ENCODE data around the gene LIMS1. TPM values are rescaled to one million over a fixed set of nuclear protein-coding genes. Genes with fewer than 3 reads are reported as not detected.
A peak's percentile ranks its signal among the peaks of the same experiment; 100 is the strongest.
"Not testable (repeated sequence)": the region's sequence is repeated elsewhere in the genome, so short reads cannot be mapped to it uniquely, and the experiment has no call there.

LIMS1 gene
- total RNA-seq, 2 donors from 2014 or later, result 59.8 to 65.2 TPM

GRCh38 chr2:108597105-108597744 lies 63.0 kb downstream of the LIMS1 start:
- DNase-seq; intact Hi-C loops (cut with DNase I): not testable (repeated sequence)
- ATAC-seq, result peak; percentile 18 to 55

GRCh38 chr2:108601199-108601598 lies 66.9 kb downstream of the LIMS1 start:
- intact Hi-C loops (cut with DNase I); ATAC-seq; DNase-seq: not testable (repeated sequence)

- no peak for DNase-seq
- ATAC-seq, result no peak
- intact Hi-C loops (cut with DNase I), result no loop called here
Observed at GRCh38 chr2:108602422-108602821, 68.2 kb downstream of the LIMS1 start.

- no peak for ATAC-seq
- intact Hi-C loops (cut with DNase I), result no loop called here
- no peak for DNase-seq
Observed at GRCh38 chr2:108604196-108604595, 69.9 kb downstream of the LIMS1 start.

GRCh38 chr2:108605947-108606346 lies 71.7 kb downstream of the LIMS1 start:
- DNase-seq, result no peak
- intact Hi-C loops (cut with DNase I), result loop anchor here in 1 of 2 donors (5.0 kb wide), 1 partner anchor 36 kb away; no protein-coding TSS in a partner anchor
- ATAC-seq, result no peak

- DNase-seq (peak; percentile 33), ATAC-seq (peak; percentile 44 to 54)
- intact Hi-C loops (cut with DNase I), result loop anchor here in 1 of 2 donors (5.0 kb wide), 1 partner anchor 34 kb away; no protein-coding TSS in a partner anchor
Observed at GRCh38 chr2:108607706-108608301, 73.5 kb downstream of the LIMS1 start.

GRCh38 chr2:108611021-108611420 lies 76.8 kb downstream of the LIMS1 start:
- ATAC-seq (no peak), DNase-seq (no peak)
- intact Hi-C loops (cut with DNase I), result no loop called here

GRCh38 chr2:108612153-108612513 lies 77.9 kb downstream of the LIMS1 start:
- no peak for DNase-seq
- intact Hi-C loops (cut with DNase I), result no loop called here
- ATAC-seq, result peak in 1 of 2 donors; percentile 48

- DNase-seq (no peak), ATAC-seq (no peak)
- intact Hi-C loops (cut with DNase I), result no loop called here
Observed at GRCh38 chr2:108612514-108613183, 78.4 kb downstream of the LIMS1 start.

- DNase-seq, result no peak
- peak; percentile 31 to 54 for ATAC-seq
- intact Hi-C loops (cut with DNase I), result no loop called here
Observed at GRCh38 chr2:108613261-108614042, 79.2 kb downstream of the LIMS1 start.

- DNase-seq (no peak), ATAC-seq (peak in 1 of 2 donors; percentile 44)
- intact Hi-C loops (cut with DNase I), result no loop called here
Observed at GRCh38 chr2:108614043-108614545, 79.8 kb downstream of the LIMS1 start.

GRCh38 chr2:108614659-108615058 lies 80.4 kb downstream of the LIMS1 start:
- intact Hi-C loops (cut with DNase I), result no loop called here
- DNase-seq (no peak), ATAC-seq (no peak)

- intact Hi-C loops (cut with DNase I), result no loop called here
- DNase-seq (no peak), ATAC-seq (no peak)
Observed at GRCh38 chr2:108615480-108616090, 81.3 kb downstream of the LIMS1 start.

- intact Hi-C loops (cut with DNase I), result no loop called here
- DNase-seq, result no peak
- no peak for ATAC-seq
Observed at GRCh38 chr2:108616318-108616717, 82.0 kb downstream of the LIMS1 start.

GRCh38 chr2:108616751-108617161 lies 82.5 kb downstream of the LIMS1 start:
- ATAC-seq (no peak), DNase-seq (no peak)
- intact Hi-C loops (cut with DNase I), result no loop called here

GRCh38 chr2:108617617-108618016 lies 83.3 kb downstream of the LIMS1 start:
- ATAC-seq (no peak), DNase-seq (no peak)
- intact Hi-C loops (cut with DNase I), result no loop called here

- intact Hi-C loops (cut with DNase I), result no loop called here
- ATAC-seq (no peak), DNase-seq (no peak)
Observed at GRCh38 chr2:108619925-108620620, 85.8 kb downstream of the LIMS1 start.

- DNase-seq (no peak), ATAC-seq (no peak)
- intact Hi-C loops (cut with DNase I), result no loop called here
Observed at GRCh38 chr2:108620656-108621055, 86.4 kb downstream of the LIMS1 start.
